ENCODE measurements around the gene PWP1. TPM values are rescaled to one million over a fixed set of nuclear protein-coding genes. Genes with fewer than 3 reads are reported as not detected.

Gene PWP1
- total and polyA plus RNA-seq, 9 of the 15 experiments (the other 6 are each of a cell fraction or from before 2014, with no cell fraction given) = 61.6 to 401 (median 111) TPM

DNA sequence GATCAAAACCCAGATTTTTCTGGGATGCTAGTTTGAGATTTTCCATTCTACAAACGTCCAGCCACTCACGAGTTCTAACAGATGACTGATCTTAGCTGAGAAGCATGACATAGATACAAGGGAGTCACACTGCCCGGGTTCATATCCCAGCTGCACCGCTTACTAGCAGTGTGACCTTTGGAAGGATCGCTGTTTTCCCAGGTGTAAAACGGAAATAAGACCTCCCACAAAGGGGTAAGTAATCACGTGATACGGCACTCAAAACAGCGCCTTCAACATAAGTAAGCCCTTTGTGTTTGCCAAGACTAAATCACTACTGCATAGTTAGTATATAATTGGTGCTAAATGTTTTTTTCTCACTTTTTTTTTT lies 624 bp upstream of the PWP1 start (continued):
- TF ChIP-seq ZNF592 (IDR thresholded peaks at IDR 0.05) (no peak), TBP (optimal IDR thresholded peaks at IDR 0.05; ENCODE audit: low read depth, low read length) (peak; percentile 24), KDM1A (IDR thresholded peaks at IDR 0.05) (no peak), POLR2H (tag; IDR thresholded peaks at IDR 0.05; ENCODE audit: low read depth) (no peak), ESRRA (IDR thresholded peaks at IDR 0.05; ENCODE audit: borderline replicate concordance, low read depth) (no peak), ZNF511 (CRISPR knock-in tag; IDR thresholded peaks at IDR 0.05) (no peak), DDX20 (tag; IDR thresholded peaks at IDR 0.05; ENCODE audit: low read depth) (no peak), ZBTB9 (CRISPR knock-in tag; IDR thresholded peaks at IDR 0.05) (no peak), ZNF23 (CRISPR knock-in tag; IDR thresholded peaks at IDR 0.05) (no peak), ETS2 (tag; IDR thresholded peaks at IDR 0.05; ENCODE audit: borderline replicate concordance, poor library complexity, severe bottlenecking) (no peak), HNRNPUL1 (IDR thresholded peaks at IDR 0.05; ENCODE audit: low read length) (no peak), RAD51 (IDR thresholded peaks at IDR 0.05; ENCODE audit: borderline replicate concordance, low read depth) (peak; percentile 90), GTF3C2 (IDR thresholded peaks at IDR 0.05; ENCODE audit: borderline replicate concordance, extremely low read depth, insufficient read length) (no peak), CHD1 (IDR thresholded peaks at IDR 0.05; ENCODE audit: low read length) (peak; percentile 83), RFX5 (IDR thresholded peaks at IDR 0.05; ENCODE audit: low read depth, low read length) (no peak), KDM5B (IDR thresholded peaks at IDR 0.05; ENCODE audit: insufficient replicate concordance, low read depth, low read length) (no peak)
- TF ChIP-seq, protein P1, sequence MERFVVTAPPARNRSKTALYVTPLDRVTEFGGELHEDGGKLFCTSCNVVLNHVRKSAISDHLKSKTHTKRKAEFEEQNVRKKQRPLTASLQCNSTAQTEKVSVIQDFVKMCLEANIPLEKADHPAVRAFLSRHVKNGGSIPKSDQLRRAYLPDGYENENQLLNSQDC (CRISPR knock-in tag; IDR thresholded peaks at IDR 0.05) = no peak
- TF ChIP-seq, protein P2, sequence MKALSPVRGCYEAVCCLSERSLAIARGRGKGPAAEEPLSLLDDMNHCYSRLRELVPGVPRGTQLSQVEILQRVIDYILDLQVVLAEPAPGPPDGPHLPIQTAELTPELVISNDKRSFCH (CRISPR knock-in tag; IDR thresholded peaks at IDR 0.05) = no peak
- TF ChIP-seq, protein P2 (tag; IDR thresholded peaks at IDR 0.05) = no peak
